IMR-90 (cell line): Measurements from ENCODE around the gene ARGLU1. TPM values are rescaled to one million over a fixed set of nuclear protein-coding genes. Genes with fewer than 3 reads are reported as not detected.

Source experiments
- ATAC-seq: fragments of 200-7000 bp; cut with Tn5 transposase; 2 replicates; pipeline ENCODE4 v1.9.1; 2020; ENCODE audit warnings: low read depth, mild to moderate bottlenecking, moderate library complexity
- BruUV-seq: library from RNA; stranded (reverse); fragments of 400-500 nt; replicated peaks from 2 replicates; lab custom pipeline; 2021; lab: Mats Ljungman, UMichigan
- CTCF ChIA-PET: fragments of 300-600 bp; formaldehyde crosslinking; extraction: SDS; loops from one replicate; lab custom pipeline; 2021; ENCODE audit warnings: antibody characterized with exemption; lab: Yijun Ruan, JAX
- POLR2A ChIA-PET: fragments of 300-600 bp; sonication (Branson Sonifier 250); formaldehyde crosslinking; loops from one replicate; lab custom pipeline; 2022; ENCODE audit warnings: antibody characterized with exemption; ENCODE audit not compliant: unreplicated experiment; lab: Charles Lee
- DNase-seq: peaks from one replicate; pipeline ENCODE4 v3.0.0; 2013
- H2AFZ ChIP-seq: replicated peaks from 2 replicates; pipeline ENCODE3; 2013; ENCODE audit warnings: low read length, mild to moderate bottlenecking; ENCODE audit not compliant: poor library complexity
- H2AK5ac ChIP-seq: 2 replicates; pipeline ENCODE4 v1.6.1; 2013; ENCODE audit warnings: low read depth, low read length, inconsistent platforms
- H2AK9ac ChIP-seq: replicated peaks from 2 replicates; pipeline ENCODE3; 2013; ENCODE audit warnings: mild to moderate bottlenecking, low read depth, low read length, moderate library complexity; ENCODE audit not compliant: poor library complexity
- H2BK120ac ChIP-seq: 2 replicates; pipeline ENCODE4 v1.6.1; 2013; ENCODE audit warnings: low read depth, low read length, inconsistent platforms
- H2BK15ac ChIP-seq: 3 replicates; pipeline ENCODE4 v1.6.1; 2013; ENCODE audit warnings: low read depth, low read length, inconsistent platforms
- H2BK20ac ChIP-seq: 2 replicates; pipeline ENCODE4 v1.6.1; 2013; ENCODE audit warnings: low read depth, mild to moderate bottlenecking, inconsistent platforms, low read length, moderate library complexity
- H2BK5ac ChIP-seq: 2 replicates; pipeline ENCODE4 v1.6.1; 2013; ENCODE audit warnings: mild to moderate bottlenecking, low read depth, low read length, inconsistent platforms; ENCODE audit not compliant: poor library complexity, severe bottlenecking
- H3K14ac ChIP-seq: replicated peaks from 2 replicates; pipeline ENCODE4 v1.6.1; 2013; ENCODE audit warnings: low read depth, low read length, inconsistent platforms
- H3K18ac ChIP-seq: 2 replicates; pipeline ENCODE4 v1.6.1; 2013; ENCODE audit warnings: low read depth, low read length, control low read depth
- H3K23ac ChIP-seq: 2 replicates; pipeline ENCODE4 v1.6.1; 2013; ENCODE audit warnings: low read depth, low read length, inconsistent platforms
- H3K27ac ChIP-seq: 2 replicates; pipeline ENCODE4 v1.5.1; 2013; ENCODE audit warnings: mild to moderate bottlenecking, control low read depth, low read length; ENCODE audit not compliant: insufficient read depth
- H3K27me3 ChIP-seq: 2 replicates; pipeline ENCODE4 v1.6.1; 2013; ENCODE audit warnings: low read length; ENCODE audit not compliant: control insufficient read depth, insufficient read depth
- H3K36me3 ChIP-seq: 2 replicates; pipeline ENCODE4 v1.6.1; 2013; ENCODE audit warnings: low read length, mixed read lengths; ENCODE audit not compliant: control insufficient read depth, insufficient read depth
- H3K4ac ChIP-seq: 2 replicates; pipeline ENCODE4 v1.6.1; 2013; ENCODE audit warnings: low read depth, low read length, inconsistent platforms
- H3K4me1 ChIP-seq: 2 replicates; pipeline ENCODE4 v1.6.1; 2013; ENCODE audit warnings: low read length, mixed read lengths; ENCODE audit not compliant: control insufficient read depth, insufficient read depth
- H3K4me2 ChIP-seq: 2 replicates; pipeline ENCODE4 v1.6.1; 2013; ENCODE audit warnings: low read depth, mild to moderate bottlenecking, control low read depth, low read length, moderate library complexity
- H3K4me3 ChIP-seq: 2 replicates; pipeline ENCODE4 v1.5.1; 2013; ENCODE audit warnings: low read depth, mild to moderate bottlenecking, control low read depth, low read length, moderate library complexity; ENCODE audit not compliant: insufficient read depth
- H3K56ac ChIP-seq: 2 replicates; pipeline ENCODE4 v1.6.1; 2013; ENCODE audit warnings: low read length, inconsistent platforms; ENCODE audit not compliant: insufficient read depth; ENCODE audit errors: extremely low read depth
- H3K79me1 ChIP-seq, 2 experiments: 2 replicates each; pipeline ENCODE4 v1.6.1; 2013; ENCODE audit warnings: low read length in 2 of 2, inconsistent platforms in 1 of 2, low read depth in 1 of 2
- H3K9ac ChIP-seq: 2 replicates; pipeline ENCODE4 v1.6.1; 2013; ENCODE audit warnings: low read depth, low read length, control low read depth
- H3K9me1 ChIP-seq: 2 replicates; pipeline ENCODE4 v1.6.1; 2013; ENCODE audit warnings: low read length, inconsistent platforms; ENCODE audit not compliant: insufficient read depth
- H3K9me3 ChIP-seq: 2 replicates; pipeline ENCODE4 v1.6.1; 2013; ENCODE audit warnings: low read length; ENCODE audit not compliant: control insufficient read depth, insufficient read depth
- H4K20me1 ChIP-seq: 2 replicates; pipeline ENCODE4 v1.6.1; 2013; ENCODE audit warnings: low read length, inconsistent platforms; ENCODE audit not compliant: insufficient read depth
- H4K5ac ChIP-seq: 2 replicates; pipeline ENCODE4 v1.6.1; 2013; ENCODE audit warnings: mild to moderate bottlenecking, low read depth, low read length, control low read depth
- H4K8ac ChIP-seq, 2 experiments: 2 replicates each; pipeline ENCODE4 v1.6.1; 2013; ENCODE audit warnings: low read depth in 2 of 2, low read length in 2 of 2, control low read depth in 1 of 2, inconsistent platforms in 1 of 2
- H4K91ac ChIP-seq: 2 replicates; pipeline ENCODE4 v1.6.1; 2013; ENCODE audit warnings: low read depth, low read length, inconsistent platforms; ENCODE audit not compliant: insufficient read depth
- CHD1 ChIP-seq: IDR thresholded peaks from 2 replicates; pipeline ENCODE4 v1.6.1; 2012; ENCODE audit warnings: low read depth, low read length, improper control_type of control experiment
- FOS ChIP-seq: fragments of 150-350 bp; IDR thresholded peaks from 2 replicates; pipeline ENCODE4 v1.6.1; 2016; ENCODE audit warnings: low read depth, low read length
- POLR2A ChIP-seq: IDR thresholded peaks from 2 replicates; pipeline ENCODE4 v1.6.1; 2012; ENCODE audit warnings: mild to moderate bottlenecking, low read depth, low read length
- RAD21 ChIP-seq: IDR thresholded peaks from 2 replicates; pipeline ENCODE4 v1.6.1; 2012; ENCODE audit warnings: low read length, improper control_type of control experiment
- SMC3 ChIP-seq: fragments of 150-350 bp; IDR thresholded peaks from 2 replicates; pipeline ENCODE4 v1.6.1; 2016; ENCODE audit warnings: low read depth, mild to moderate bottlenecking, antibody characterized with exemption, low read length, moderate library complexity
- whole genome bisulfite sequencing, 2 experiments: methylation state at CpG; one replicate each; pipeline versions ENCODE4 v1.1.5 to v1.1.7; 2013; ENCODE audit warnings: missing lambda C conversion rate in 2 of 2; ENCODE audit not compliant: insufficient read length in 1 of 2; ENCODE audit errors: extremely low coverage in 2 of 2; 5-methylcytosine and 5-hydroxymethylcytosine counted together
- dilution Hi-C: fragments of 300-500 bp; cut with HindIII; formaldehyde crosslinking; loops from one replicate; pipeline ENCODE4 v1.14.3; 2018; ENCODE audit warnings: low sequenced_read_pairs; ENCODE audit not compliant: unreplicated experiment
- in situ Hi-C: fragments of 300-500 bp; cut with MboI; formaldehyde crosslinking; loops from 3 replicates; pipeline ENCODE4 v1.14.3; 2019; ENCODE audit warnings: low sequenced_read_pairs, inconsistent platforms, mixed read lengths
- intact Hi-C: fragments of 100-400 bp; cut with micrococcal nuclease; formaldehyde crosslinking; loops from 2 replicates; pipeline ENCODE4 v1.10.0; 2022
- polyA plus RNA-seq, 3 experiments: library from polyadenylated mRNA; depleted of rRNA; stranded (reverse); fragments of >200 nt; gene quantifications; 2 replicates each; pipeline ENCODE4 v1.2.3, GENCODE V29; 2012; ENCODE audit warnings: low replicate concordance in 1 of 3
- total RNA-seq: library from RNA; depleted of rRNA; stranded (reverse); fragments of >200 nt; gene quantifications from 2 replicates; pipeline ENCODE4 v1.2.3, GENCODE V29; 2012
- TF ChIP-seq, protein P1 (sequence below): fragments of 150-350 bp; IDR thresholded peaks from 2 replicates; pipeline ENCODE4 v1.6.1; 2016; ENCODE audit warnings: low read depth, mild to moderate bottlenecking, low read length, moderate library complexity, borderline replicate concordance

ARGLU1 gene
- total and polyA plus RNA-seq, 2 of the 4 experiments (the other 2 are of a cell fraction) = 11.1 to 51.4 TPM

DNA sequence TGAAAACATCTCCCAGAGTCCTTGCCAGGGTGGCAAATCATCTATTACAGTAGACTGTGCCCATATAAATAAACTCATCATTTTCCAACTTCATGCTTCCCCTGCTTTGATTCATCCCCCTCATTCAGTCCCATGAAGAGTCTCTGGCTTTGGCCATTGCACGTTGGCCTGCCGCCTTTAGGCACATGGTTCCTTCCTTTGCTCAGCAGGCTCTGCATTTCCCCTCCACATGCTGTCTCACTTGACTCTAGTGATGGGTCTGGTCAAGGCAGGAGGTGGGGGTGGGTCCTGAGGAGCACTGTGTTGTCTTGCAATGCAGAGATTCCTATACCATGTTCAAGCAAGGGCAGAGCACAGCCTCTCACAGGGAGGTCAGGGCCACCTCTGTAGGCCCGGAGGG, 48.8 kb upstream of the ARGLU1 start:
- in situ Hi-C loops = no loop called here
- dilution Hi-C loops = no loop called here
- no peaks in the 10 kb centered on the region for H4K20me1 ChIP-seq
- no peaks in the 10 kb centered on the region for H3K79me1 ChIP-seq
- CTCF ChIA-PET = no interaction called here
- no peaks in the 10 kb centered on the region for H3K36me3 ChIP-seq
- no peak overlapping the region for H3K9ac ChIP-seq
- no CpG with 5 or more reads among the region's 3 CpGs for WGBS, 2 experiments
- no peak for ATAC-seq
- H3K4ac ChIP-seq = no peak overlapping the region
- no peak overlapping the region for H2BK20ac ChIP-seq
- TF ChIP-seq RAD21 = no peak
- TF ChIP-seq, protein P1, sequence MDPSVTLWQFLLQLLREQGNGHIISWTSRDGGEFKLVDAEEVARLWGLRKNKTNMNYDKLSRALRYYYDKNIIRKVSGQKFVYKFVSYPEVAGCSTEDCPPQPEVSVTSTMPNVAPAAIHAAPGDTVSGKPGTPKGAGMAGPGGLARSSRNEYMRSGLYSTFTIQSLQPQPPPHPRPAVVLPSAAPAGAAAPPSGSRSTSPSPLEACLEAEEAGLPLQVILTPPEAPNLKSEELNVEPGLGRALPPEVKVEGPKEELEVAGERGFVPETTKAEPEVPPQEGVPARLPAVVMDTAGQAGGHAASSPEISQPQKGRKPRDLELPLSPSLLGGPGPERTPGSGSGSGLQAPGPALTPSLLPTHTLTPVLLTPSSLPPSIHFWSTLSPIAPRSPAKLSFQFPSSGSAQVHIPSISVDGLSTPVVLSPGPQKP = no peak
- no peak for TF ChIP-seq FOS
- no peak for TF ChIP-seq POLR2A
- TF ChIP-seq SMC3 = no peak
- no peak for TF ChIP-seq CHD1
- no peak overlapping the region for H3K18ac ChIP-seq
- no peak overlapping the region for H3K23ac ChIP-seq
- H4K91ac ChIP-seq = no peak overlapping the region
- no peak overlapping the region for H3K56ac ChIP-seq
- no peak overlapping the region for H4K8ac ChIP-seq
- H3K14ac ChIP-seq = no peak overlapping the region
- no TSS peak for BruUV-seq
- no peak overlapping the region for H2AK5ac ChIP-seq
- peaks cover 8% of the 10 kb centered on the region for H3K27me3 ChIP-seq
- H2AK9ac ChIP-seq = no peak overlapping the region
- H2BK15ac ChIP-seq = no peak overlapping the region
- no peak overlapping the region for H2AFZ ChIP-seq
- H4K5ac ChIP-seq = no peak overlapping the region
- H3K4me3 ChIP-seq = no peak overlapping the region
- no peaks in the 10 kb centered on the region for H3K9me1 ChIP-seq
- POLR2A ChIA-PET = no interaction called here
- H3K9me3 ChIP-seq = no peaks in the 10 kb centered on the region
- no peaks in the 10 kb centered on the region for H3K4me1 ChIP-seq
- no peak overlapping the region for H2BK5ac ChIP-seq
- no peak overlapping the region for H3K27ac ChIP-seq
- no peak overlapping the region for H3K4me2 ChIP-seq
- intact Hi-C loops = no loop called here
- DNase-seq = no peak
- H2BK120ac ChIP-seq = no peak overlapping the region
